CD4-positive, alpha-beta T cell treated with Interleukin-12 subunit alpha and Interleukin-12 subunit beta, for 1 hour (primary cell): ENCODE results near the gene MLANA.
"Not testable (repeated sequence)": the region's sequence is repeated elsewhere in the genome, so short reads cannot be mapped to it uniquely, and the experiment has no call there.

Experiments used
- DNase-seq: peaks from one replicate; pipeline ENCODE4 v3.0.0-alpha.2; 2020

Gene MLANA

DNA sequence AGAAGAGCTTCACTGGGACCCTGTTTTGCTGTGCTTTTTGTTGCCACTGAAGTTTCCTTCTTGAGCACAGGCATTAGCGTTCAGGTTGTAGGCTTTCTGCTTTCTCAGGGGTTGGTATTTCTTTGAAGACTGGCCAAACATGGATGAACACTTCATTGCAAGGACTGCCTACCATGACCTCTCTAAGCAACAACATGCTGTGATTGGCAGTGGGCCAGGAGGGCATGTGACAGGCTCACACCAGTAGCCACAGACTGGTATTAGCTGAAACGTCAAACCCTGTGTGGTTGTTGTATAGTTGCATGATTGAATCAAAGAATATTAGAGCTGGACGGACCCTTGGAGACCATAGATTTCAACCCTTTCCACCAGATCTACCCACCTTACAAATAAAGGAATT lies 20.0 kb upstream of the MLANA start:
- no peak for DNase-seq

DNA sequence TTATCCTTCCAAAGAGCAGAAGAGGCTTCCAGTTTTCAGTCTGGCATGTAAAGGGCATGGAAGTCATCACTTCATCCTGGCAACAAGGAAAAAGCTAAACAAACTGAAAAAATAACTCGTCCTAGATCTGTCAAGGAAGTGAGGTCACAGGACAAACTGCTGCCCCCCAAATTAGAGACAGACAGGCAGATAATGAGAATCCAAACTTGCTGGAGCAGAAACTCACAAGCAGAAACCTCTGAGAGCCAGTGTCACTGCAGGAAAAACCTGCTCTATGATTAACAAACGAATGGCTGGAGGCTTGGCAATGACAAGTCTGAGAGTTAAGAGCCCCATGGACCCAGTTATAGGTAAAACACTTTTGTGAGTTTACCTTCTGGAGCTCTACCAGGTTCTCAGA lies 18.9 kb upstream of the MLANA start:
- DNase-seq, result no peak

- no peak for DNase-seq
Observed at GRCh38 chr9:5872511-5872910, 18.2 kb upstream of the MLANA start.

DNA sequence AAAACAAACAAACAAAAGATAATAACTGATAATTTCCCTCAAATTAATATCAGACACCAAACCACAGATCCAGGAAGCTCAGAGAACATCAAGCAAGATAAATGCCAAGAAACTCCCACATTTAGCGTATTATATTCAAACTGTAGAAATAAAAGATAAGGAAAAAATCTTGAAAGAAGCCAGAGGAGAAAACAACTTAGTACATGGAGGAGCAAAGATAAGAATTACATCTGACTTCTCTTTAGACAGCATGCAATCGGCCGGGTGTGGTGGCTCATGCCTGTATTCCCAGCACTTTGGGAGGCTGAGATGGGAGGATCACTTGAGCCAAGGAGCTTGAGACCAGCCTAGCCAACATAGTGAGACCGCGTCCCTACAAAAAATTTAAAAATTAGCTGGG lies 17.2 kb upstream of the MLANA start:
- DNase-seq, result no peak

DNA sequence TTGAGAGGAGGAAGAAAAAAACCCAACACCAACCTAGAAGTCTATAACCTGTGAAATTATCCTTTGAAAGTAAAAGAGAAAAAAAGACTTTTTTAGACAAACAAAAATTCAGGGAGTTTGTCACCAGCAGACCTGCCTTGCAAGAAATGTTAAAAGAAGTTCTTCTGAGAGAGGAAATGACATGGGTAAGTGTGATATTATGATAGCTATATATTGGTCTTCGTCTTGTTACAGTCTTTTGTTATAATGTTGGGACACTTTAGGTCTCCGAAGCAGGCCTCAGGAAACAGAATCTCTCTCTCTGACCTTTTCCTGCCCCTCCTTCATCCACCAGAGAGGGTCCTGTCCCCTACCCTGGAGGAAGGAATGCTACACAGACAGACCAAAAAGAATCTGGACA lies 16.6 kb upstream of the MLANA start:
- DNase-seq, result no peak

DNA sequence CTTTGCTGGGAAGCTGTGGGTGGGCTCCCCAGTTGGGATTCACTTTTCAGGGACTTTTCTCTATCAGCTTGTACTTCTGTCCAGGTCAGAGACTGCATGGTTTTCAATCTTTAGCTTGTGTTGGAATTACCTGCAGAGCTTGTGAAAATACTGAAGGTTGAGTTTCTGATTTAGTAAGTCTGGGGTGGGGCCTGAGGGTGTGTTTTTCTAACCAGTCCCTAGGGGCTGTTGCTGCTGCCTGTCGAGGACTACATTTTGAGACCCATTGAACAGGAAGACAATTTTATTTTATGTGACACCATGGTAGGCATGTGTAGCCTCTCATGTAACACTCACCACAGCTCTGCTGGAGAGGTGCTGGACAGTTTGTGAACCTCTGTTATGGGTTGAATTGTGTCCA lies 14.7 kb upstream of the MLANA start:
- DNase-seq, result no peak

- no peak for DNase-seq
Observed at GRCh38 chr9:5876711-5877110, 14.0 kb upstream of the MLANA start.

- DNase-seq, result no peak
Observed at GRCh38 chr9:5879419-5880181, 11.1 kb upstream of the MLANA start.

- not testable (repeated sequence) for DNase-seq
Observed at GRCh38 chr9:5882244-5883012, 8.3 kb upstream of the MLANA start.

DNA sequence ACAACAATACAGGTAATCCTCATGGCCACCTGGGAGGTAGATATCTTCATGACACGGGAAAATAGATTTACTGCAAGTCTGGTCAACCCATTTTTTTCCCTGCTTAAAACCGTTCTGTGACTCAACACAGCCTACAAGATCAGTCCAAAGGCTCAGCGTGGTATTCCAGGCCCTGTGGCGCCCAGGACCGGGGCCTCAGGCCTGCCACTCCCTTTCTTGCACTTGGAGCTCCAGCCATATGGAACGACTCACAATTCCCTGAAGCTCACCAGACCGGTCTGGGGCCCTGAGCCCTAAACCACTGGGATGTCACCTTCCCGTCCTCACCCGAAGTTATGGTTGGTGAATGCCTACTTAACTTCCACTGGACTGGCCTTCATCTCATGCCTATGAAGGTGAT lies 6.5 kb upstream of the MLANA start:
- DNase-seq, result no peak

DNA sequence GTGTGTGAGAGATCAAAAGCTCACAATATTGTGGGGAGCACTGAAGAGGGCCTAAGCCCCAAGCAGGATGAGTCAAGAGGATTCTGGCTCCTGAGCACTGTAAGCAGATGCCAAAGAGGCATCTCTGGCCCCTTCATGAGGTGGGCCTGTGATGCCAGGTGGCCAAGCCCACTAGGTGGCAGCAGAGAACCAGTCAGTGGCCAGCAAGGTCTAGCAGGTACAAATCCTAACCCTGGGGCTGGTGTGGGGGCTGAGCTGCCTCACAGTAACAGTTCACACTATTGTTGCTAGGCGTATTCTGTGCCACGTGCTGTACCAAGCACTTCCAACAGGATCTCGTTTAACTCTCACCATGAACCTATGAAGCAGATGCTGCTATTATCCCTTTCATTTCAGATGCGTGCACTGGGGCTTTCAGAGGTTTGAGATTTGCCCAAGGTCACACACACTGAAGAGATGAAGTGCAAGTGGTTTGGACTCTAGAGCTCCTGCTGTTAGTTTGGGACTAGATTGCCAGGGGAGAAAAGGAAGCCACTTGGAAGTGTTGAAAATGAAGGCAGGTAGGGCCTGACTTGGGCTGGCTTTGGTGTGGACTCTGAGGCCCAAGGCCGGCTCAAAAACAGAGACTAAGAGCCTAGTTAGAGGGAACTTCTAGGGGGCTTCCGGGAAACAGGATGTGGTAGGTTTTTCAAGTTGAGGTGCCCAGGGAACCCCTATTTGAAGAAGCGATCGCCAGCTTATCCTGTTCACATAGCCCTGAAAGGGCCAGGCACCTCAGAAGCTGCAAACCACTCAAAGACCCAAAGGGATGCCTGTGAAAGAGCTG lies 4.4 kb upstream of the MLANA start:
- DNase-seq, result peak; percentile 77

DNA sequence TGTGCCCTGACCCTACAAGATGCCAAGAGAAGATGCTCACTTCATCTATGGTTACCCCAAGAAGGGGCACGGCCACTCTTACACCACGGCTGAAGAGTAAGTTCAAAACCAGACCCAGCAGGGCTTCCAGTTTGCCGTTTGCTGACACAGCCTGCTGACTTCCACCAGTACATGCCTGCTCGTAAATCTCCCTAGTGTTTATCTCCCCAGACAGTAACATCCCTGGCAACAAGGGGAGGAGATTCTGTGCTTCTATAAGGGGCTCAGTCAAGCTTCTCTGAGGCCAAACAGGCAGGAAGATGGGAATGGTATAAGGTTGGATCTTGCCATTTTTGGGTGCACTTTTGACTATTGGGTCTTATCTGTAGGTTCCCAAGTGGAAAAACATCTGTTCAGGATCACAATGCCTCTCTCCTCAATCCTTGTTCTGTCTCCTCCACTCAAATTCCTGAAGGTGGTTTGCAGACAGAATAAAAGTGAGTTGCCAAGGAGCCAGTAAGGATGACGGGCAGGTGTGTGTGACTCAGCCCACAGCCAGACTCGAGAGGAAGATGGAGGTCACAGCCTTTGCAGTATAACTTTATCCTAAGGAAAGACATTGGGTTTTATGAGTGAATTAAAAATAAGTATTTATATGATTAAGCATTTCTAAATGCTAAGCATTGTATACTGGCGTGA lies 1.9 kb downstream of the MLANA start:
- no peak for DNase-seq

DNA sequence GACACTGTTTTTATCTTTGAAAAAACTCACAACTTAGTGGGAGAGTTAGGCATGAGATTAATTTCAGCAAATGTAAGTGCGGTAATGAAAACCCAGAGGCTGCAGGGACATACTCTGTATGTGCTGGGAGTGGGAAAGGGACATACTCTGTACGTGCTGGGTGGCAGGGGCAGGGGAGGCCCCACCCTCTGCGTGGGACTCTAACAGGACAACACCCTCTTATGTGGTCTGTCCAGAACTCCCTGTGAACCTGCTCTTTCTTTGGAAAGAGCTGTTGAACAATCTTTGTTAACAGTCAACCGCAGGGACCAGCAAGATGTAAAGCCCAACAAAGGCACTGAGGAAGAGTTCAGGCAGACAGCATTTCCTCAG lies 2.4 kb downstream of the MLANA start:
- DNase-seq, result no peak

DNA sequence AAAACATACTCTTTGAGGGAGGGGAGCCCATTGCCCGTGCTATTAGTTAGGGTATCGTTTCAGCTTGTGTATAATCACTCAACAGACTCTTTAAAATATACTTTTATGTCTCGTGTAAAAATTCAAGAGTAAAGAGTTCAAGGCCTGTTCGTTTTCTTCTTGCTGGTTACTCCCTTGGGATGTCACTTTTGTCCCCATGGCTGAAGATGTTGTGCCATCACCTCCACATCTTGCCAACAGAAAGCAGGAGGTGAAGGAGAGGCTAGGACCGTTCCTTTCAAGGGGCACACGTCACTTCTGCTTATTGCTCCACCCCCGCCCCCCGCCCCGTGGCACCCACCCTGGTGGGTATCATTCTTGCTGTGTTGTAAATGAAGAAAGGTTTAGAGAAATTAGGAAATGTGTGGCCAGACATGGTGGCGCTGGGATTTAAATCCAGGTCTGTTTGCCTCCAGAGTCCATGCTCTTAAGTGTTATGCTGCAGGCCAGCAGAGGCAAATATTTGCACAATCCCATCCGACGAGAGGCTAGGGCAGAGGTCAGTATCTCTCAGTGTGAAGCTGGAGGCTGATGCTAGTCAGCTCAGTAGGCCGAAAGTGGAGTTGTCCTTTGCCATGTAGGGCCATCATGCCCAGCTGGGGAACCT lies 3.0 kb downstream of the MLANA start:
- no peak for DNase-seq

DNA sequence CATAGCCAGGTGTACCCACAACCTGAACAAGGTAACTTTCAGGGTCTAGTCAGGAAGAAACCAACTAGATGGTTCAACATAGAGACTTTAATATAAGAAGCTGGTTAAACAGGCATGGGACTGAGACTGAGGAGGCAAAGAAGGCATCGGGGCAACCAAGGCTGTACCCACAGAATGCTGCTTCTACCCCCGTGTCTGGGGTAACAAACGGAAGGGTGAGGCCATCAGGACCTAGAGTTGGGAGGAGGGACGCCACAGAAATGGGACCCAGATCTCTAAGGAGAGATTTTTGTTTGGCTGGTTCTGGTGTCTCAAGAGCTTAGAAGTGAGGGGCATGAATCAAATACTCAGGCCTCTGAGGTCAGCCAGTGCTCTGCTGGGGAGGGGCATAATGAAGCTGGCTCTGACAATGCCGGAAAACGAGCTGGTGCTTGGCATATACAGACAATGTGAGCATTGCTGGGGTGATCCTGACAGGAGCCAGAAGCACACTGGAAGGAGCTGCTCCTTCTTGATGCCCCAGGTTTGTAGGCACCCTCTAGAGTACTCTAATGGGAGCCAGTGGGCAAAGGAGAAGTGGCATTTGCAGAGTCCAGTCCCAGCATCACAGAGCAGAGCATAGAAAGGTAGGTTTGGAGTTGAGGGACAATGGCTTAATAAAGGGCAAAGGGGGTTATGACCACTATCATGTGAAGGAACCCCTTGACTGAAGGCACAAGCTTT lies 3.7 kb downstream of the MLANA start:
- DNase-seq, result no peak

DNA sequence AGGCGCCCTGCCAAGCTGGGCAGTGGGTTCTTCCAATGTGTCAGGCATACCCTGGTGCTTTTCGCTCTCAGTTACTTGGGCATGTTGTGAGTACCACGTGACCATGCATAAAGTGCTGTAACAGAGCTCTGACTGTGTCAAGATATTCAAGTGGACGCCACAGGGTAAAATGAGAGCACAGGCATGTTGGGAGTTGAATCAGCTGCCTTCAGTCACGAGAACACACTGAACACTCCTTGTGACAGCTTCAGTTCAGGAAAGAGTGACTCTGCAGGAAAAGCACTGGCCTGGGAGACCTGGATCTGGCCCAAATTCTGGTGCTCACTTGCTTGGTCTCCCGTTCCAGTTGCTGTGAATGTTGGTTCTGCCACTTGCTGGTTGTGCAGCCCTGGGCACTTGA lies 5.1 kb downstream of the MLANA start:
- no peak for DNase-seq

GRCh38 chr9:5896863-5897262 lies 6.2 kb downstream of the MLANA start:
- no peak for DNase-seq

DNA sequence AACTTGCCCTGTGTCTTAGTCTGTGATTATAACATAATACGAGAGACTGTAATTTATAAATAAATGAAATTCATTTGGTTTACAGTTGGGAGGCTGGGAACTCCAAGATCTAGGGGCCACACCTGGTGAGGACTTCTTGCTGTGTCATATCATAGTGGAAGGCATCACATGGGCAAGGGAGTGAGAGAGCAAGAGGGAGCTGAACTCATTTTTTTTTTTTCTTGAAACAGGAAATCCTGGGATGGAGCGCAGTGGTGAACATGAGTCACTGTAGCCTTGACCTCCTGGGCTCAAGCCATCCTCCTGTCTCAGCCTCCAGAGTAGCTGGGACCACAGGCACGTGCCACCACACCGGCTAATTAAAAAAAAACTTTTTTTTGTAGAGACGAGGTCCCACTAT lies 7.2 kb downstream of the MLANA start:
- DNase-seq, result no peak

GRCh38 chr9:5899292-5899691 lies 8.6 kb downstream of the MLANA start:
- DNase-seq, result no peak

- no peak for DNase-seq
Observed at GRCh38 chr9:5900622-5901021, 9.9 kb downstream of the MLANA start.

DNA sequence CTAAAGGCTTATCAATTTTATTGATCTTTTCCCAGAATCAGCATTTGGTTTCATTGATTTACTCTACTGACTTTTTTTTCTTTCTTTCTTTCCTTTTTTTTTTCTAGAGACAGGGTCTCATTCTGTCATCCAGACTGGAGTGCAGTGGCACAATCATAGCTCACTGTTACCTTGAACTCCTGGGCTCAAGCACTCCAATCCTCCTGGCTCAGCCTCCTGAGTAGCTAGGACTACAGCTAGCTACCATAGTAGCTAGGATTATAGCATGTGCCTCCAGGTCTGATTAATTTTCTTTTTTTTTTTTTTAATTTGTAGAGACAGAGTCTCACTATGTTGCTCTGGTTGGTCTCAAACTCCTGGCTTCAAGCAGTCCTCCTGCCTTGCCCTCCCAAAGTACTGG lies 11.7 kb downstream of the MLANA start:
- DNase-seq, result no peak

- no peak for DNase-seq
Observed at GRCh38 chr9:5908918-5909317, 18.2 kb downstream of the MLANA start.
